ENCODE measurements around the gene NFATC4. TPM values are rescaled to one million over a fixed set of nuclear protein-coding genes. Genes with fewer than 3 reads are reported as not detected.
"Not testable (repeated sequence)": the region's sequence is repeated elsewhere in the genome, so short reads cannot be mapped to it uniquely, and the experiment has no call there.

NFATC4 gene
- total RNA-seq, 1 experiment from 2014 or later = 15.1 TPM

DNA sequence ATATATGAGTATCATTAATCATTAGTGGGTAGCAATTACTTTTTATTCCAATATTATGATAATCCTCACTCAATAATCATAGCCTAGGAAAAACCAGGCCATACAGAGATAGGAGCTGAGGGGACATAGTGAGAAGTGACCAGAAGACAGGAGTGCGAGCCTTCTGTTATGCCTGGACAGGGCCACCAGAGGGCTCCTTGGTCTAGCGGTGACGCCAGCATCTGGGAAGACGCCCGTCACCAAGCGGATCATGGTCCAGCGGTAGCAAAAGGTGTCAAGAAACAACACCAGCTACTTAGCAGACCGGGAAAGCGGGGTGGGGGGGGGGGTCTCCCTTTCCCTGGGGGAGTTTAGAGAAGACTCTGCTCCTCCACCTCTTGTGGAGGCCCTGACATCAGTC lies 40.1 kb upstream of the NFATC4 start:
- H3K9me3 ChIP-seq (ENCODE audit: low read length); DNase-seq; POLR2A ChIA-PET (ENCODE audit: unreplicated experiment); H2AFZ ChIP-seq (ENCODE audit: low read length); H4K20me1 ChIP-seq (ENCODE audit: low read length); H3K9me2 ChIP-seq (replicated peaks; ENCODE audit: low read length); H3K36me3 ChIP-seq (ENCODE audit: low read depth, low read length); H3F3A ChIP-seq (ENCODE audit: low read length, unreplicated experiment); H3K27me3 ChIP-seq (ENCODE audit: low read length); H3K9ac ChIP-seq (ENCODE audit: low read length); H3K4me1 ChIP-seq (ENCODE audit: insufficient read depth, low read length); H3K79me2 ChIP-seq (ENCODE audit: low read length); H3K27ac ChIP-seq (ENCODE audit: low read length); H3K4me3 ChIP-seq (ENCODE audit: low read length); BruUV-seq (replicated peaks); ATAC-seq; H3K4me2 ChIP-seq (ENCODE audit: low read length): not testable (repeated sequence)
- CTCF ChIA-PET = interaction anchor here (0.6 to 1.2 kb wide), 2 partner anchors 75 to 102 kb away, joined by 3 read pairs; partner anchors contain the start of gene KHNYN
- intact Hi-C loops (cut with micrococcal nuclease) = loop anchor here (1.0 kb wide), 1 partner anchor 108 kb away; no protein-coding TSS in a partner anchor
- peak; percentile 45 for TF ChIP-seq CTCF (conservative IDR thresholded peaks at IDR 0.05; ENCODE audit: low read depth, low read length)

- peaks cover 5% of the 10 kb centered on the region; the same call in 1 of the 2 replicates for H3K4me1 ChIP-seq (ENCODE audit: insufficient read depth, low read length)
- no peaks in the 10 kb centered on the region for H3K79me2 ChIP-seq (ENCODE audit: low read length)
- no peaks in the 10 kb centered on the region for H4K20me1 ChIP-seq (ENCODE audit: low read length)
- no peak for ATAC-seq
- no peaks in the 10 kb centered on the region for H3F3A ChIP-seq (ENCODE audit: low read length, unreplicated experiment)
- no peak overlapping the region for H3K9ac ChIP-seq (ENCODE audit: low read length)
- H3K9me3 ChIP-seq (ENCODE audit: low read length) = no peaks in the 10 kb centered on the region
- no peak overlapping the region for H3K27ac ChIP-seq (ENCODE audit: low read length)
- BruUV-seq (replicated peaks) = no TSS peak
- H3K36me3 ChIP-seq (ENCODE audit: low read depth, low read length) = no peaks in the 10 kb centered on the region
- H3K9me2 ChIP-seq (replicated peaks; ENCODE audit: low read length) = no peaks in the 10 kb centered on the region
- TF ChIP-seq EZH2phosphoT487 (IDR thresholded peaks at IDR 0.05; ENCODE audit: borderline replicate concordance, low read length) (no peak), EZH2 (IDR thresholded peaks at IDR 0.05; ENCODE audit: low read length, unreplicated experiment) (no peak)
- intact Hi-C loops (cut with micrococcal nuclease) = no loop called here
- no peak overlapping the region for H2AFZ ChIP-seq (ENCODE audit: low read length)
- POLR2A ChIA-PET (ENCODE audit: unreplicated experiment) = interaction anchor here (0.5 kb wide), 1 partner anchor 113 kb away, joined by 8 read pairs; the partner anchor contains the start of gene SDR39U1
- no peak for DNase-seq
- CTCF ChIA-PET = no interaction called here
- no peaks in the 10 kb centered on the region for H3K27me3 ChIP-seq (ENCODE audit: low read length)
- no peak overlapping the region for H3K4me3 ChIP-seq (ENCODE audit: low read length)
- no peak overlapping the region for H3K4me2 ChIP-seq (ENCODE audit: low read length)
These were observed 38.8 kb upstream of the NFATC4 start for GRCh38 chr14:24329073-24329663.

- H3K4me2 ChIP-seq (ENCODE audit: low read length) = no peak overlapping the region
- H3K79me2 ChIP-seq (ENCODE audit: low read length) = no peaks in the 10 kb centered on the region
- no peaks in the 10 kb centered on the region for H3K9me3 ChIP-seq (ENCODE audit: low read length)
- DNase-seq (no peak), ATAC-seq (no peak)
- intact Hi-C loops (cut with micrococcal nuclease) = no loop called here
- CTCF ChIA-PET = no interaction called here
- H3K4me1 ChIP-seq (ENCODE audit: insufficient read depth, low read length) = peaks cover 5% of the 10 kb centered on the region; the same call in 1 of the 2 replicates
- no peak overlapping the region for H2AFZ ChIP-seq (ENCODE audit: low read length)
- H4K20me1 ChIP-seq (ENCODE audit: low read length) = no peaks in the 10 kb centered on the region
- no peak overlapping the region for H3K27ac ChIP-seq (ENCODE audit: low read length)
- no peaks in the 10 kb centered on the region for H3F3A ChIP-seq (ENCODE audit: low read length, unreplicated experiment)
- H3K9ac ChIP-seq (ENCODE audit: low read length) = no peak overlapping the region
- H3K36me3 ChIP-seq (ENCODE audit: low read depth, low read length) = no peaks in the 10 kb centered on the region
- no TSS peak for BruUV-seq (replicated peaks)
- TF ChIP-seq CTCF (conservative IDR thresholded peaks at IDR 0.05; ENCODE audit: low read depth, low read length) (no peak), EZH2 (IDR thresholded peaks at IDR 0.05; ENCODE audit: low read length, unreplicated experiment) (no peak), EZH2phosphoT487 (IDR thresholded peaks at IDR 0.05; ENCODE audit: borderline replicate concordance, low read length) (no peak)
- H3K9me2 ChIP-seq (replicated peaks; ENCODE audit: low read length) = no peaks in the 10 kb centered on the region
- H3K27me3 ChIP-seq (ENCODE audit: low read length) = no peaks in the 10 kb centered on the region
- no peak overlapping the region for H3K4me3 ChIP-seq (ENCODE audit: low read length)
- POLR2A ChIA-PET (ENCODE audit: unreplicated experiment) = no interaction called here
These were observed 38.2 kb upstream of the NFATC4 start for GRCh38 chr14:24329736-24330135.
